GM23338 (cell line): Measurements from ENCODE around the gene BGLAP.

Source experiments
- CREB1 ChIP-seq: fragments of 250-450 bp; sonication (Bioruptor Pico); IDR thresholded peaks from 2 replicates; pipeline ENCODE4 v1.5.0; 2020; ENCODE audit warnings: low read depth, mild to moderate bottlenecking, moderate library complexity
- EZH2 ChIP-seq: fragments of 200-600 bp; sonication (generic); IDR thresholded peaks from one replicate; pipeline ENCODE4 v1.8.0; 2017; ENCODE audit warnings: antibody characterized with exemption, mild to moderate bottlenecking, low read depth; ENCODE audit not compliant: unreplicated experiment
- EZH2phosphoT487 ChIP-seq: fragments of 200-600 bp; sonication (generic); IDR thresholded peaks from one replicate; pipeline ENCODE4 v1.8.1; 2018; ENCODE audit warnings: antibody characterized with exemption; ENCODE audit not compliant: unreplicated experiment
- JUNB ChIP-seq: IDR thresholded peaks from one replicate; pipeline ENCODE4 v1.6.1; 2016; ENCODE audit warnings: antibody characterized with exemption; ENCODE audit not compliant: unreplicated experiment
- POLR2AphosphoS5 ChIP-seq: IDR thresholded peaks from 2 replicates; pipeline ENCODE4 v1.6.1; 2016; ENCODE audit warnings: antibody characterized with exemption, low read depth
- REST ChIP-seq: IDR thresholded peaks from one replicate; pipeline ENCODE4 v1.6.1; 2018; ENCODE audit warnings: antibody characterized with exemption; ENCODE audit not compliant: unreplicated experiment
- ZNF114 ChIP-seq: fragments of 250-450 bp; sonication (Bioruptor Pico); IDR thresholded peaks from 2 replicates; pipeline ENCODE4 v1.5.0; 2020; ENCODE audit warnings: mild to moderate bottlenecking, moderate library complexity
- TF ChIP-seq, protein P1 (sequence below), 2 experiments: fragments of 200-600 bp in 1 of 2; sonication (generic) in 1 of 2; conservative IDR thresholded peaks; 2 replicates each; pipeline versions ENCODE4 v1.5.1 to v1.6.1; 2016 to 2017; ENCODE audit warnings: antibody characterized with exemption in 2 of 2, low read depth in 2 of 2, mild to moderate bottlenecking in 2 of 2, moderate library complexity in 1 of 2

- TF ChIP-seq, protein P1, sequence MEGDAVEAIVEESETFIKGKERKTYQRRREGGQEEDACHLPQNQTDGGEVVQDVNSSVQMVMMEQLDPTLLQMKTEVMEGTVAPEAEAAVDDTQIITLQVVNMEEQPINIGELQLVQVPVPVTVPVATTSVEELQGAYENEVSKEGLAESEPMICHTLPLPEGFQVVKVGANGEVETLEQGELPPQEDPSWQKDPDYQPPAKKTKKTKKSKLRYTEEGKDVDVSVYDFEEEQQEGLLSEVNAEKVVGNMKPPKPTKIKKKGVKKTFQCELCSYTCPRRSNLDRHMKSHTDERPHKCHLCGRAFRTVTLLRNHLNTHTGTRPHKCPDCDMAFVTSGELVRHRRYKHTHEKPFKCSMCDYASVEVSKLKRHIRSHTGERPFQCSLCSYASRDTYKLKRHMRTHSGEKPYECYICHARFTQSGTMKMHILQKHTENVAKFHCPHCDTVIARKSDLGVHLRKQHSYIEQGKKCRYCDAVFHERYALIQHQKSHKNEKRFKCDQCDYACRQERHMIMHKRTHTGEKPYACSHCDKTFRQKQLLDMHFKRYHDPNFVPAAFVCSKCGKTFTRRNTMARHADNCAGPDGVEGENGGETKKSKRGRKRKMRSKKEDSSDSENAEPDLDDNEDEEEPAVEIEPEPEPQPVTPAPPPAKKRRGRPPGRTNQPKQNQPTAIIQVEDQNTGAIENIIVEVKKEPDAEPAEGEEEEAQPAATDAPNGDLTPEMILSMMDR (conservative IDR thresholded peaks at IDR 0.05; ENCODE audit: low read depth in 2 of 2), result no peak
- no peak for TF ChIP-seq POLR2AphosphoS5
- TF ChIP-seq EZH2, result no peak
- no peak for TF ChIP-seq CREB1 (CRISPR knock-in tag)
- no peak for TF ChIP-seq EZH2phosphoT487
- no peak for TF ChIP-seq REST
- no peak for TF ChIP-seq ZNF114 (CRISPR knock-in tag)
- TF ChIP-seq JUNB, result no peak
These were observed 2.1 kb downstream of the BGLAP start for GRCh38 chr1:156244126-156244525.
